PC-9 (cell line): Measurements from ENCODE around the gene MAP3K5.

ENCODE experiments used
- EZH2 ChIP-seq: fragments of 200-600 bp; sonication (generic); IDR thresholded peaks from 2 replicates; pipeline ENCODE4 v1.8.0; 2017; ENCODE audit warnings: antibody characterized with exemption, low read depth
- TF ChIP-seq, protein P1 (sequence below): fragments of 200-600 bp; sonication (generic); conservative IDR thresholded peaks from 2 replicates; pipeline ENCODE4 v1.6.1; 2017; ENCODE audit warnings: mixed run types, antibody characterized with exemption, mild to moderate bottlenecking, moderate library complexity

DNA sequence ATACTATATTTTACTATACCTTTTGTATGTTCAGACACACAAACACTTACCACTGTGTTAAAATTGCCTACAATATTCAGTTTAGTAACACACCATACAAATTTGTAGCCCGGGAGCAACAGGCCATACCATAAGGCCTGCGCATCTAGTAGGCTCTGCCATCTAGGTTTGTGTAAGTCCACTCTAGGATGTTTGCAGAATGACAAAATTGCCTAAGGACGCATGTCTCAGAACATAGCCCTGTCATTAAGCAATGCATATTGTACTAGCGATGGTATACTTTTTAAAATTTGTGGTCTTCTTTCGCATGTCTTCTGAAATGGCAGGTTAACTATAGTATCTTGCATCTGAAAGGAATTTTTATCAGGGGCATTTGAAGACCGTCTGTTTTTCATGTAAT lies 215.5 kb downstream of the MAP3K5 start:
- TF ChIP-seq, protein P1, sequence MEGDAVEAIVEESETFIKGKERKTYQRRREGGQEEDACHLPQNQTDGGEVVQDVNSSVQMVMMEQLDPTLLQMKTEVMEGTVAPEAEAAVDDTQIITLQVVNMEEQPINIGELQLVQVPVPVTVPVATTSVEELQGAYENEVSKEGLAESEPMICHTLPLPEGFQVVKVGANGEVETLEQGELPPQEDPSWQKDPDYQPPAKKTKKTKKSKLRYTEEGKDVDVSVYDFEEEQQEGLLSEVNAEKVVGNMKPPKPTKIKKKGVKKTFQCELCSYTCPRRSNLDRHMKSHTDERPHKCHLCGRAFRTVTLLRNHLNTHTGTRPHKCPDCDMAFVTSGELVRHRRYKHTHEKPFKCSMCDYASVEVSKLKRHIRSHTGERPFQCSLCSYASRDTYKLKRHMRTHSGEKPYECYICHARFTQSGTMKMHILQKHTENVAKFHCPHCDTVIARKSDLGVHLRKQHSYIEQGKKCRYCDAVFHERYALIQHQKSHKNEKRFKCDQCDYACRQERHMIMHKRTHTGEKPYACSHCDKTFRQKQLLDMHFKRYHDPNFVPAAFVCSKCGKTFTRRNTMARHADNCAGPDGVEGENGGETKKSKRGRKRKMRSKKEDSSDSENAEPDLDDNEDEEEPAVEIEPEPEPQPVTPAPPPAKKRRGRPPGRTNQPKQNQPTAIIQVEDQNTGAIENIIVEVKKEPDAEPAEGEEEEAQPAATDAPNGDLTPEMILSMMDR: no peak
- TF ChIP-seq EZH2: no peak
